A549 treated with ZK216348 at 1 μM for 4 hours (cell line): Measurements from ENCODE around the gene RGS9BP. TPM values are rescaled to one million over a fixed set of nuclear protein-coding genes. Genes with fewer than 3 reads are reported as not detected.

Experiments used
- total RNA-seq: library from RNA; stranded (reverse); fragments of 200-300 nt; extraction: Qiagen RNA extraction; gene quantifications from 5 replicates; pipeline ENCODE4 v1.2.3, GENCODE V29; 2022; ENCODE audit warnings: low read depth

The RGS9BP gene
- total RNA-seq = 0.33 to 0.54 TPM (median 0.41 TPM) in 5 replicates

DNA sequence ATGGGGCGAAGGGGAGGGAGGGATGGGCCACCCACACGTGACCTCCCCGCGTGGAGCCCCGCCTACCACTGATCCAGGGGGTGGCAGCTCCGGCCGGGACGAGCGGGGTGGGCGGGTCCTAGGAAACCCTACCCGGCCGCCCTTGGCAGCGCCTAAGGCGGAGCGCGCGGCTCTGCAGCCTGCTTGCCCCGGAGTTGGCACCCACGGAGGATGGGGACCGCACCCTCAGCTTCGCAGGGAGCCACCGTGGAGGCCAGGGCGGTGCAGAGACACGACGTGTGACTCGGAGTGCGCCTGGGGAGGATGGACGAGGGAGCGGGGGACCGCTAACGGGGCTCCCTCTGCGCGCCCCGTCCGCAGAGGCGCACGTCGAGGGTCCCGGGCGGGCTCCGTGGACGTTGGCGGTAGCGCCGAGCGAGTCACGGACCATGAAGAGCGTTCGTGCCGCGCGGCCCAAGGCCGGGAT is at the start of gene RGS9BP:
Gene RGS9BP, plus strand, starts transcription at position 129 of the 466 bp plus-strand sequence. CDS start 416 bp downstream, outside the sequence.

GRCh38 chr19:32674931-32675719 is 523 bp upstream of the RGS9BP start, which contains the start of gene ANKRD27:
TSS of gene ANKRD27 (minus strand) at chr19:32675180. CDS start at chr19:32659015, 16,165 bp downstream.

GRCh38 chr19:32691291-32691951 is 15.8 kb downstream of the RGS9BP start, which contains the start of gene NUDT19:
TSS of gene NUDT19 (plus strand) at chr19:32691821. CDS start at chr19:32691961, 140 bp downstream.

GRCh38 chr19:32719611-32720059 is 44.0 kb downstream of the RGS9BP start, which contains the start of gene TDRD12:
TSS of gene TDRD12 (plus strand) at chr19:32719767. CDS start at chr19:32720073, 306 bp downstream.

Other genes starting within 250 kb of the RGS9BP start
- 402 to 538 TPM (median 450 TPM) in 5 replicates for gene PDCD5, start 94.7 kb upstream of the RGS9BP start, total RNA-seq
- gene ANKRD27, start 668 bp upstream of the RGS9BP start, total RNA-seq = 31.1 to 50.8 TPM (median 40.9 TPM) in 5 replicates
- gene NUDT19, start 16.0 kb downstream of the RGS9BP start, total RNA-seq = 28.1 to 42.8 TPM (median 37.1 TPM) in 5 replicates
- 0.12 to 0.25 TPM (median 0.19 TPM) in 5 replicates for gene TDRD12, start 43.9 kb downstream of the RGS9BP start, total RNA-seq
- 0.45 to 1.1 TPM (median 0.58 TPM) in 4 of 5 replicates, not detected in the other for gene SLC7A9, start 193.9 kb downstream of the RGS9BP start, total RNA-seq